Activated CD4-positive, alpha-beta T cell treated with anti-CD3 and anti-CD28 coated beads, Interleukin-2, Interleukin-4, amounts not matched to agents 100 ng/mL and 50 ng/mL, durations not matched to agents 16 hours and 8 hours (primary cell): ENCODE results near the gene MAGI1.

Source experiments
- DNase-seq: peaks from one replicate; pipeline ENCODE4 v3.0.0-alpha.2; 2020; ENCODE audit warnings: low spot score

Gene MAGI1

DNA sequence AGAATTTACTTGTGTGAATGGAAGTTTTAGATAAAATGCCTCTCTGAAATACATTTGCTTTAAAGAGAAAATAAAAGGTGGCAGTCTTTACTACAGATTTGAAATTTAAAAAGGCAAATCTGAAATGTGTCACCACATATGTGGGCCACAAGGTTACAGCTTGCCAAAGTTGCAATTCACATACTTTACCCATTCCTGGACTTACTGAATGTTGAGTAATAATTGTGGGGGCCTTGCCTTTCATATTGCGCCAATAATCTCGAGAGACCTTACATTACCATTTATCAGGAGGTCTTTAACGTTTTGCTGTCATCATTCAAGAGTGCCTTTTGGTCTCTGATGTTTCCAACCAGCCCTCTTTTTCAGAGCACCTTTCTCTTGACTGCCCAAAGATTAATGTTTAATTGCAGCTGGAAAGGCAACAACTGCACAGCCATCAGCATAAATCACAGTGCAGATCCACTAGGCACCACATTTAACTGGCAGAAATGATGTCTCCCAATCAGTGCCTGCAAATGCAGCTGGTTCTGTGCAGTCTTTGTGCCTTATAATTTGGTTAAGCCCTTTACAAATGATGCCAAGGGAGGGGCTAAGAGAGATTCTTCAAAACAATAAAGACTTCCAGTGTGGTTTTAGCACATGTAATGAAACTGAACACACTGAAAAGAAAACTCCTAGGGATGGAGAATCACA is 206.8 kb downstream of the MAGI1 start:
- no peak for DNase-seq

DNA sequence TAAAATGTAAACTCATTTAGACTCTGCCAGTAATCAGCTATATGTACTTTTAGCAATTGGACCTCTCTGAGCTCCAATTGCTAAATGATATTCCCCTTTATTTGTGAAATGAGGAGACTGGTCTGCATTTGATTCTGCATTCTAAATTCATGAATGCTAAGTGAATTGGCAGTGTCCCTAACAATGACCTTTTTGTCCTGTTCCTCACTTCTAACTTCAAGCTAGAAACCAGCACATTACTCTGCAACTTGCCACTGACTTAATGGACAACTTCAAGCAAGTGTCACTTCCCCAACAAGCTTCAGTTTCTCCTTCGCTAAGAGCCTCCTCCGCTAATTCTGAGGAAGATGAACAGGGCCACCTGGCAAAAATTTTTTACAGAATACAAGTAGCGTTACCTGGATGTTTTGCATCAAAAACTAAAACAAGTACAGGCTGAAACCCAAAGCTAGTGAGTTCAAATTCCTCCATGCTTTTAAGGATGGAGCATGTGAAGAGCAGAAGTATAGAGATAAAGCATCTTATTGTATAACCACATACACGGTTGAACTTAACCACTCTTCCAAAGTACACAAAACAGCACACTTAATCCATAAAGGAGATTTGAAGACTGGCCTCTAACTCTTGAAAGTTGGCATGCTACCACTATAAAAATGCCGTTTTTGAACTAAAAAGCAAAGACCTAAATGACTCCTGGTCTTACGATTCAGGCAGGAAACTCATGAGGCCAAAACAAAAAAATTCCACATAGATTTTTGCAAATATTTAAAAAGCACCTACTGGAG is 207.6 kb downstream of the MAGI1 start:
- no peak for DNase-seq

DNA sequence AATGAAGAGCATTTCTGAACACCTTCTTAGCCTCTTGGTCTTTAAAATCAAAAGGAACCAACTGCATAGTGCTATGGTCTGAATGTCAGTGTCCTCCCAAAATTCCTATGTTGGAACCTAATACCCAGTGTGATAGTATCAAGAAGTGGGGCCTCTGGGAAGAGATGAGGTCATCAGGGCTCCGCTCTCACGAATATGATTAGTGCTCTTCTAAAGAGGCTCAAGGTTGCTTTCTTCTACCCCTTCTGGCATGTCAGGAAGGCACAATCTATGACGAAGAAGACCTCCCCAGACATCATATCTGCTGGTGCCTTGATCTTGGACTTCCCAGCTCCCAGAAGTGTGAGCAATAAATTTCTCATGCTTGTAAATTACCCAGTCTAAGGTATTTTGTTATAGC is 209.5 kb downstream of the MAGI1 start:
- no peak for DNase-seq

DNA sequence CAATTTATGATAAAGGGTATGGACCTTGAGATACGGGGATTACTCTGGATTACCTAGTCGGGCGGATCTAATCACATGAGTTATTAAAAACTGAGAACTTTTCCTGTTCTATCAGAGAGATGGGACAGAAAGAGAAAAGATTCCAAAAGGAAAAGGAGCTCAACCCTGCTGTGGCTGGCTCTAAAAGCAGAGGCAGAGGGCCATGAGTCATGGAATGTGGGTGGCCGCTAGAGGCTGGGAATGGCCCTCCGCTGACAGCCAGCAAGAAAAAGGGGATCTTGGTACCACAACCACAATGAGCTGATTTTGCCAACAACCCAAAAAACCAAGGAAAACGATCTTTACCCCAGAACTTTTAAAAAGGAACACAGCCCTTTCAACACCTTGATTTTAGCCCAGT is 210.0 kb downstream of the MAGI1 start:
- no peak for DNase-seq

DNA sequence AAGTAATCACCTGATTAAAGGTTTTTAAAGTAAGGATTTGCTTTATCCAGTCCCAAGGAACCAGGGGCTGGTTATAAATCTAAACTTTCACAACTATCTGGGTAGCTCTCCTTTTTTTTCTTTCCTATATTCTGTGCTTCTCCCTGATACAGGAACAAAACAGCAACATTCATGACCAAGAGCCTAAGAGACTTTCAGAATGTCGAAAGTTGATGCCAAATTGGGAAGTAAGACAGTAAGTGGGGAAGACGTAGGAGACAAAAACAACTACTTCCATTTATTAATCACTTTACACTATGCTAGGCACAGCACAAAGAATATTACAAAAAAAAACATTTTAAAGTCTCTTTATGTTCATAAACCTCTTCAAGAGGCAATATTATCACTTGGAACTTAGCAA is 211.6 kb downstream of the MAGI1 start:
- no peak for DNase-seq

DNA sequence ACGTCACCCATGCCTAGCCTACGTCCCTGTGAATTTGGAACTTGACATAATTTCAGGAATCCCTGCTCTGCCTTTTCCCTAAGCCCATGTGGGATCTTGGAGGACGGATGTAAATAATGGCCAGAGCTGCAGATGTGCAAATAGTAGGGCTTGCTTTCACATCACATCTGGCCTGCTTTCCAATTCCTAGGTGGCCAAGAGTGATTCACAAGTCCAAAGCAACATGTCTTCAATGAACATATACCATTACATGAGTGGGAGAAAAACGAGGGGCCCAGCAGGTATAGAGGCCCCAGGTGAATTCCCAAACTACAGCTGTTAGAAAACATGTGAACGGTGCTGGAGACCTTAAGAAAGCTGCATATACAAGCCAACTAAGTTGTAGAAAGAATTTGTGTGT is 214.6 kb downstream of the MAGI1 start:
- no peak for DNase-seq

DNA sequence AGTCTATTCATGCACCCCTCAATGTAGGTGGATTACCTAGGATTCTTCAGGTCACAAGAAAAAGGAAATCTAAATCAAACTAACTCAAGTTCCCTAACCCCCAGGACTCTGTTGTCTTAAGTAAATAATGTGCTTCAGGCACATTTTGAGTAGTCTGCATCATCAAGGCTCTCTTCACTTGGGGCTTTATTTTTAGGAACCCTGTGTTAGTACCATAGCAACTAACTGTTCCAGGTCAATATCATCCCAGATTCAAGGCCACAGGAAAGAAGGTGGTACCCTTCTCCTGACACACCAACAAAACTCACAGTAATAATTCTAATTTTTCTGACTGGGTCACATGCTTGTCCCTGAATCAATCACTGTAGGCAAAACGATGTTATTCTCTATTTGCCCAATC is 218.1 kb downstream of the MAGI1 start:
- no peak for DNase-seq

DNA sequence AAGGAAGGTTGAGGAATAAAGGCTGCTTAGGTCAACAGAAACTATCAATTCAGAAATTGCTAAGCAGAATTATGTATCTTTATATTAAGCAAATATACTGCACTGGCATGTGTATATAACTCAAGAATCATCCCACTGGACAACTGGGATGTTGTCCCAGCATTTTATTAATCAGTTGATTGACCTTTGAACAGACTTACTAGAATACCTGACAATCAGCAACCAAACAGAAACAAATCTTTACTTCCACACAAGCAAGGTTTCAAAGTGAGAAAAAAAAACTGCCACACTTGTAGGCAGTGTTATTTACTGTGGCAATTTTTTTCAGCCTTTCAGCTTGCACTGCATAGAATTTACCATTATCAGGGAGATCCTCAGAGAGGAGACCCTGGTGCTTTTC is 218.8 kb downstream of the MAGI1 start:
- no peak for DNase-seq

DNA sequence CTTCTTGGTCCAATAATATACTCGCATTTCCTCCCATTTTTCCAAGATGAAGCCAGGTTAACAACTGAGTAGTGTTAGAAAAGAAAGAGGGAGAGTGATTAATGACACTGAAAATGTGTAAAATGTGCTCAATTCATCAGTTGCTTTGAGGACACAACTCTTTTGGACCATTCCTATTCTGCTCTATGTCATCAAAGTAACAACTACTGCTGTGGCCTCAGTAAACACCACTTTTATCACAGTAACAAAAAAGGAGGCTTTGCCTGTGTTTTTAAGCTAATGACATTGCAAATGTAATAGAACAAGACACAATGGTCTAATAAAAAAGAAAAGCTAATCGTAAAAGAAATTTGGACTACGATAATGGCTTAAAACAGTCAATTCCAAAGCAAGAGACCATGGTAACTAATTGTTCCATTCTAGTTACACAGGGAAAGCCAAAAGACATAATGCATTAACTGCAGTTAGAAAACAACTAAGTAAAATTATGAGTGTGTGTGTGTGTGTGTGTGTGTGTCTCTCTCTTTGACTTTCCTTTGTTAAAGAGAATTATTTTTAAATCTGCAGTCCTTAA is 221.1 kb downstream of the MAGI1 start:
- no peak for DNase-seq

DNA sequence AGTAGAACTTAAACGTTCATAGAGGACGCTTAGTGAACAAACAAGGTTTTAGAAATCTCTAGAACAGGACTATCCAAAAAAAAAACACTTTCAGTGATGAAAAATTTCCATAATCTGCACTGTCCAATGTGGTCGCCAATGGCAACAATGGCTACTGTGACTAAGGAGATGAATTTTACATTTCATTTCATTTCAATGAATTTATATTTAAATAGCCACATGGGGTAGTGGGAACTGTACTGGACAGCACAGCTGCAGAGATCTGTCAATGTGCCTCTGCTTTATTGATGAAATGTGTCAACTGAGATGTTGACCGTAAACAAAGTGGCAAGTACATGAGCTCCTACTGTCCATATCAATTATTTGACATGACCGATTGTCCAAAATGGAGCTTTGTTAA is 222.5 kb downstream of the MAGI1 start:
- DNase-seq, result no peak

DNA sequence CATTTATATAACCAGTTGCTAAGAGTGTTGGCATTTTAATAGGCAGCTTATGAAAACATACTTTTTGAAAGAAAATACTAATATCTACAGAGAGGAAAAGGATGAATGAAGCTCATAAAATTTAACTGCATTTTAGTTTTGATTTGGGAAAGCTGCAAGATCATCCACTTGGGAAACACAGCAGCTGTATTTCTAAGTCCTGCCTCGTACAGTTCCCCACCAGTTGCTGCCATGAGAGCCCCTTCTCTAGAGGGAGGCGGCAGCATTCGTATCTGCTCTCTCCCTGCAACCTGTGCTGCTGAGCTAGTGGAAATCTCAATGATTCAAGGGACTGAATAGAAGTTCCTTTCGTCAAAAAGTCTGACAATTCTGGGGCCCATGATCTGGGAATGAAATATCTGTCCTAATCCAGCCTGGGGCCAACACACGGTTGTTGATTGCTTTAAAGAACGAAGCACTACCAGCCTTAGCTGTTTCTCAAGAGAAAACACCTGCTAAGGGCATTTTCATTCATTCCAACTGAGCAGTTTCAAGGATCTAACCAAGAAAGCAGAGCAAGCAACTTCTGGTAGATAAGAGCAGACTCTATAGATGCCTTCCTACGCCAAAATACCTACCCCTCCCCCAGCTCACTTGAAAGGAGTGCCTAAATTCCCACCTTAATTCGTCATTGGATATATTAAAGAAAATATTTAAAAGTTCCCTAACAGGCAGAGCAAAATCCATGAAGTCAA is 223.7 kb downstream of the MAGI1 start:
- no peak for DNase-seq

DNA sequence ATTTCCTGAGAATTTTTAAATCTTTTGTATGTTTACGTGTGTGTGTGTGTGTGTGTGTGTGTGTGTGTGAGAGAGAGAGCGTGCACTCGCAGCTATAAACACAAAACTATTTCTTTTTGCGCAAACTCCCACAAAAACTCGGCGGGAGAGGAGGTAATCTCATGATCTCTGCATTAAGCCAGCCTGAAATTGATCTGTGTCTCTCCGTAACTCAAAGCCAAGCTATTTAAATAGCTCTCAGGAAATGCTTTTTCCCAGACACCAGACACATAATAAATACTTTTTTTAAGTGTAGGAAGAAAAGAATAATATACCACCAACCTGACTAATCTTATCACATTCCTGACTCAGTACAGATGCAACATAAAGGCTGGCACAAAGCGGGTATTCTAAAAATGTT is 226.8 kb downstream of the MAGI1 start:
- DNase-seq, result no peak

DNA sequence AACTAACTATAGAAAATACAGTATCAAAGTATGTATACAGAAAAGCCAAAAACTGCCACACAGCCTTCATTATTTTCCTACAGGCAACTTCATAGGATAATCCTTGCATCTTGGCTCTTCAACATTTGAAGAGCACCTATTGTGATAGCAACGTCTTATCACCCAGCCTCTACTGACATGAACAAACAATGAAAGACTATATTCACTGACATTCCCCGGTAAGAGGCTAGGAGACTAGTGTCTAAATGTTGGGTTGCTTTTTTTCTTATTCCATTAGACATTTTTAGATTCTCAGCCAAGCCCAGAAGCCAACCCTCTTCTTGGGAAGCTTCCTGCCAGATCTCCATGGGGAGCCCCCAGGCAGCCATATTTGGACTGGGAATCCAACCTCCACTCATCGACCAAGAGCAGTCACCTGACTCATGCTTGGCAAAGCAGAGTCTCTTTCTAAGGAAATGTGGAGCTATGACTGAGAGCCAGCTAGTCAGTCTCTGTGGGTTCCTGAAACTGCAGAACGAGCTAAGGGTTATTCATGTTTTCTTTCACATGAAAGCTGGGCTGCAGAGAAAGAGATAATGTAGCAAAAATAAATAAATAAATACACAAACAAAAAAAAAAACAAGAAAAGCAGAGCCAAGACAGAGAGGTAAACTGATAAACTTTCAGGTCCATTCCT is 227.5 kb downstream of the MAGI1 start:
- DNase-seq, result no peak

DNA sequence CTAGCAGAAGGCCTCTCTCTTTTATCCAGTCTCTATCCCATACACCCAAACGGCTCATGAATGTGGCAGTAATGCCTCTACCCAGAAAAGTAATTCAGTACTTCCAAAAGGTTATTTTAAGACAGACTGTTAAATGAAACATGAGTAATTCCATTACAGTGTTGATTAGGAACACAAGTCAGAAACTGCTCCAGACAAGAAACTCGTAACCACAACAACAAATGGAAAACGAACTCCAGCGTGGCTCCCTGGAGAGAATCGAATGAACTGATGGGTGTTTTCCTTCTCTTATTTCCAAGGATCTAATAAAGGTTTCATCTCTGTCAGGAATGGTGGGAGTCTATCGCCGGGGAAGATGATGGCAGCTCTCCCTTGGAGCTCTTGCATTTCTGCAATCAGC is 228.4 kb downstream of the MAGI1 start:
- DNase-seq, result no peak

DNA sequence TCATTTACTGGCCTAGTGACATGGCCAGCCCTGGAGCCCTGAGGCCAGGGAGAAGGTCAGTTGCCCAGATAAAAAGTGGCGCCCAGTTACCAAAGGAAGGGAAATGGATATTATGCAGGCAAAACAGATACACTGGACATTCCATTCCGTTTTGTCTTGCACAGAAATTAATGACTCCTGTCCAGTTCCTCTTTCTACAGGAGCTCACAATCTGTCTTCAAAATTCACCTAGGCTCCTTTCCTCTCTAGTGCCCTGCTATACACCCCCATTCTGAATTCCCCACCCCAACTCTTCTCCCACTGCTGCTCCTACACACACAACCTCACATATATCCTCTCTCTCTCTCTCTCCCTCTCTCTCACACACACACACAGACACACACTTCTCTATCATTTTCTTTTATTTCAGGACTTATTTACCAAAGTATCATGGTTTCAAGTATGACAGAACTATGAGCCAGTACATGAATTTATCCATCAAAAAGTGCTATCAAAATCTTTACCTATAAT is 229.0 kb downstream of the MAGI1 start:
- no peak for DNase-seq

DNA sequence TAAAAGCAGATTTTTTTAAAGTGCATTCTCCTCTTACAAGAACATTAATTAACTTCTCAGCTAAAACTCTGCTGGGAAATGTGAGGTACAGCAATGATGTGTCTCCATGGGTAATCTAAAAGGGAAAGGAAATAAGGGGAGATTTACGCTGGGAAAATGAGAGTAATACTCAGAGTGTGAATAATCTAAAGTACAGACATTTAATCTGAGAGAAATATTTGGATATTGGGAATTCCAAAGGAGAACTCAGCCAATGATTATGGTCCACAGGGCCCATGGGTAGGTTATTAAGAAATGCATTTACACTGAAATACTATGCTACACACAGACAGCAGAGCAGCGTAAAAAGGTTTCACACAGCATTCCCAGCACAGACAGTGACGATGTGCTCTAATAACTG is 229.9 kb downstream of the MAGI1 start:
- no peak for DNase-seq

DNA sequence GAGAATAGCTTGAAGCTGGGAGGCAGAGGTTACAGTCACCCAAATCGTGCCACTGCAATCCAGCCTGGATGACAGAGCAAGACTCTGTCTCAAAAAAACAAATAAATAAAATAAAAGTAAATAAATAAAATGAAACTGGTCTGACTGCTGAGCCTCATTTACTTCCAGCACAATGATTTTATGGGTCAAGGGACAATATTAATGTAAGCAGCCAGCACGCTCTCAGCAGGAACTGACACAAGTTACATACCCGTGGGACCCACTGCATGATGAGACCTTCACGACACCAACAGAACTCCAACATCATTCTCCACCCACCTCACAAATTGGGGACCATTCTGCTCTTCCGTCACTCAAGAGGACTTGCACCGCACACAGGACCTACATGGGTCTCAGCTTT is 230.3 kb downstream of the MAGI1 start:
- no peak for DNase-seq

DNA sequence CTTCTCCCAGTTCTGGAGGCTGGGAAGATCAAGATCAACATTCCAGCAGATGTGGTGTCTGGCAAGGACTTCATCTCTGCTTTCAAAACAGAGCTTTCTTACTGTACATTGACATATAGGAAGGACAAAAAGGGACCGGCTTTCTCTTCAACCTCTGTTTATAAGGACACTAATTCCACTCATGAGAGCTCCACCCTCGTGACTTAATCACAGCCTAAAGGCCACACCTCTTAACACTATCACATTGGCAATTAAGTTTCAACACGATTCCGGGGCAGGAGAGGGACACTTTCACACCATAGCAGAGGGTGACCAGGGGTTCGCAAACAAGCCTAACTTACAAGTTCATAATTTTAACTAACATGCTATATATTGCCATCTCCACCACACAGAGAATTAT is 231.5 kb downstream of the MAGI1 start:
- DNase-seq, result no peak

DNA sequence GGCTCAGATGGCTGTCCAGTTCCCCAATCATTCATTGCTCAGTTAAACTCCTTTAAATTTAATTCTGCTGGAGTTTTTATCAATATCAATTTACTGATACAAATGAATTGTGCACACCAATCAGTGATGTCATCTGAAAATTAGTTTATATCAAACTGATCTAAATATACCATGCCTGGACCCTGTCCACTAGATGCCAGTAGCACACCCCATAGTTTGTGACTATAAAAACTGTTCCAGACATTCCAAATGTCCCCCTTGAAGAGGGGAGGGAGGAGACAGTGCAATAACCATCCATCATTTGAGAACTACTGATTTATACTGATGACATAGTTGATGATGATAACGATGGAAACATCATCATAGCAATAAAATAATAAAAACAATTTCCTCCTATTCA is 232.1 kb downstream of the MAGI1 start:
- DNase-seq, result no peak

DNA sequence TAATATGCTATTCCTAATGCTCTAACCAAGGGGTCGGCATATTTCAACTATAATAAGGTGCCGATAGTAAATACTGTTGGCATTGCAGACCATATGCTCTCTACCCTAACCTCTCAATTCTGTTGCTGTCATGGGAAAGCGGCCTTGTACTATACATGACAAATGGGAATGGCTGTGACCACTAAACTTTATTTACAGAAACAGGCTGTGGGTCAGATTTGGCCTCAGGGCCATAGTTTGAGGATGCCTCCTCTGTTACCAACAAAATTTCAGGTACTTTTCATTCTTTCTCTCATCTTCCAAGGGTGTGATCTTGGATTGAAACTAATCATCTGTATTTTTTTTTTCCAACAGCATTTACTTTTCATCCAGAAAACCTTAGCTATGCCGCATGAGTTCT is 242.0 kb downstream of the MAGI1 start:
- DNase-seq, result no peak

DNA sequence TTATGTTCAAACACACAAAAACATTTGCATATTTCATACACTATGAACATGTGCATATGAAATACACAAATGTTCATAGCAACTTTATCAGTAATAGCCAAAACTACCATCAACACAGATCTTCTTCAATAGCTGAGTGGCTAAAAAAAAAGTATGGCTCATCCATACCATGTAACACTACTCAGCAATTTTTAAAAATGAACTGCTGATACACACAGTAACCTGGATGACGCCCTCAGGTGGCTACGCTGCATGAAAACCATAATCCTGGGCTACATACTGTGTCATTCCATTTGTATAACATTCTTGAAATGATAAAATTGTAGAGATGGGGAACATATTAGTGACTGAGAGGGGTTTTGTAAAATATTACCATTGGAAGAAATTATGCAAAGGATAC is 243.6 kb downstream of the MAGI1 start:
- DNase-seq, result no peak
